Brain microvascular endothelial cell (primary cell): ENCODE measurements around the gene ZBP1.

Experiments used
- DNase-seq: peaks from one replicate; pipeline ENCODE4 v3.0.0-alpha.2; 2020
- H3K27ac ChIP-seq: fragments of 250-450 bp; sonication (Bioruptor Pico); 2 replicates; pipeline ENCODE4 v1.5.1; 2020; ENCODE audit warnings: mild to moderate bottlenecking, moderate library complexity
- H3K27me3 ChIP-seq: fragments of 250-450 bp; sonication (Bioruptor Pico); replicated peaks from 2 replicates; pipeline ENCODE4 v1.5.1; 2020; ENCODE audit warnings: mild to moderate bottlenecking
- H3K36me3 ChIP-seq: fragments of 250-450 bp; sonication (Bioruptor Pico); replicated peaks from 2 replicates; pipeline ENCODE4 v1.5.1; 2020; ENCODE audit warnings: mild to moderate bottlenecking
- H3K4me3 ChIP-seq: 2 replicates; pipeline ENCODE4 v1.5.1; 2011; ENCODE audit warnings: low read depth, mild to moderate bottlenecking, control low read depth, low read length, moderate library complexity
- CTCF ChIP-seq: IDR thresholded peaks from 2 replicates; pipeline ENCODE4 v1.5.1; 2011; ENCODE audit warnings: low read depth, mild to moderate bottlenecking, moderate library complexity, low read length, control low read depth, inconsistent platforms; ENCODE audit errors: missing control alignments
- in situ Hi-C: cut with HindIII; loops from 2 replicates; pipeline ENCODE4 v1.10.0; 2017; ENCODE audit warnings: low sequenced_read_pairs, low pct_ligation_motif_present

ZBP1 gene

GRCh38 chr20:57585466-57586213 is 34.6 kb downstream of the ZBP1 start:
- Histone ChIP-seq H3K36me3 (no peaks in the 10 kb centered on the region), H3K27ac (no peak overlapping the region), H3K27me3 (no peaks in the 10 kb centered on the region), H3K4me3 (no peak overlapping the region)
- in situ Hi-C loops: no loop called here
- TF ChIP-seq CTCF: no peak
- no peak for DNase-seq

- Histone ChIP-seq H3K36me3 (no peaks in the 10 kb centered on the region), H3K27ac (no peak overlapping the region), H3K4me3 (no peak overlapping the region), H3K27me3 (no peaks in the 10 kb centered on the region)
- no peak for DNase-seq
- no peak for TF ChIP-seq CTCF
- in situ Hi-C loops: no loop called here
Observed at GRCh38 chr20:57584768-57585461, 35.3 kb downstream of the ZBP1 start.

GRCh38 chr20:57583289-57584257 is 36.7 kb downstream of the ZBP1 start:
- TF ChIP-seq CTCF: no peak
- in situ Hi-C loops: no loop called here

GRCh38 chr20:57582432-57583288 is 37.6 kb downstream of the ZBP1 start:
- Histone ChIP-seq H3K27me3 (no peaks in the 10 kb centered on the region), H3K4me3 (peak overlapping the region; percentile 3), H3K27ac (peak overlapping the region; percentile 75), H3K36me3 (no peaks in the 10 kb centered on the region)
- peak; percentile 77 for TF ChIP-seq CTCF
- in situ Hi-C loops: no loop called here
- peak; percentile 71 for DNase-seq

More at GRCh38 chr20:57583289-57584257, 36.7 kb downstream of the ZBP1 start:
- no peak overlapping the region for H3K4me3 ChIP-seq
- H3K36me3 ChIP-seq: no peaks in the 10 kb centered on the region
- H3K27ac ChIP-seq: no peak overlapping the region
- no peaks in the 10 kb centered on the region for H3K27me3 ChIP-seq
- DNase-seq: no peak

GRCh38 chr20:57582029-57582378 is 38.2 kb downstream of the ZBP1 start:
- Histone ChIP-seq H3K4me3 (no peak overlapping the region), H3K36me3 (no peaks in the 10 kb centered on the region), H3K27me3 (no peaks in the 10 kb centered on the region), H3K27ac (peak overlapping the region; percentile 75)
- in situ Hi-C loops: no loop called here
- no peak for DNase-seq
- no peak for TF ChIP-seq CTCF
